LoVo (cell line): ENCODE measurements around the gene MKKS.
"Not testable (repeated sequence)": the region's sequence is repeated elsewhere in the genome, so short reads cannot be mapped to it uniquely, and the experiment has no call there.

Source experiments
- DNase-seq: peaks from one replicate; pipeline ENCODE4 v3.0.0-alpha.2; 2016; ENCODE audit warnings: low spot score

Gene MKKS

GRCh38 chr20:10448270-10449156, 14.5 kb upstream of the MKKS start:
- DNase-seq, result no peak

DNA sequence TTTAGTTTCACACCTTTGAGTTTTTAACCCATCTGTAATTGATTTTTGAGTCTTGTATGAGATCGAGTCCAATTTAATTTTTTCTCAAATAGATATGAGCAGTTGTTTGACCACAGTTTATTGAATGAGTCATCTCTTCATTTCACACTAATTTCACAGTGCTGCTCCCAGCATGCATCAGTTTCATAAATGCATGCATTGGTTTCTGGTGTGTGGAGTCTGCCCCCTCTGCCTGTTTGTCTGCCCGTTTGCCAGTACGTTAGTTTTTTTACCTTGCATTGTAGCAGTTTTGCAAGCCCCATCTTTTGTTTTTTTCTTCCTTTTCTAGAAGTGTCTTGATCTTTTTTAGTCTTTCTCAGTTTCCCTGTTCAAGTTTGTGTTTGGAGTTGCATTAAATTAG, 13.0 kb upstream of the MKKS start:
- peak; percentile 74 for DNase-seq

DNA sequence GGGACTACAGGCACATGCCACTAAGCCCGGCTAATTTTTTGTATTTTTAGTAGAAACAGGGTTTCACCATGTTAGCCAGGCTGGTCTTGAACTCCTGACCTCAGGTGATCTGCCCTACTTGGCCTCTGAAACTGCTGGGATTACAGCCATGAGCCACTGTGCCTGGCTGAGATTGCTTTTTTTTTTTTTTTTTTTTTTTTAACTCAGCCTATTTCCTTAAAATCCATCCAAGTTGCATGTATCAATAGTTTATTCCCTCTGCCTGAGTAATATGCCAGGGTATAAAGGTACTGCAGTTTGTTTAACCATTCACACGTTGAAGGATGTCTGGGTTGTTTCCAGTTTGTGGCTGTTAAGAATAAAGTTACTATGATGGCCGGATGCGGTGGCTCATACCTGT, 11.7 kb upstream of the MKKS start:
- no peak for DNase-seq

DNA sequence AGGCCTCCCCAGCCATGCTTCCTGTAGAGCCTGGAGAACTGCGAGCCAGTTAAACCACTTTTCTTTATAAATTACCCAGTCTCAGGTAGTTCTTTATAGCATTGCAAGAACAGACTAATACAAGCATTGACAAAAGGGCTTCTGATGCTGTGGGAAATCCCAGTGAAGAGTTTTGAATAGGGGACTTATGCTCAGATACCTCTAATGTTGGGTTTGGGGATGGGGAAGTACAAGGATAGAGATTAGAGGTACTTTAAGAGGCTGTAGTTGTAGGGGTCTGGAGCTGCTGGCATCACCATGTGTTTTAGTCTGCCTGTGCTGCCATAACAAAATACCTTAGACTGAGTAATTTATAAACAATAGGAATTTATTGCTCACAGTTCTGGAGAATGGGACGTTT, 9.9 kb upstream of the MKKS start:
- DNase-seq, result no peak

- no peak for DNase-seq
Observed at GRCh38 chr20:10438217-10438616, 4.2 kb upstream of the MKKS start.

DNA sequence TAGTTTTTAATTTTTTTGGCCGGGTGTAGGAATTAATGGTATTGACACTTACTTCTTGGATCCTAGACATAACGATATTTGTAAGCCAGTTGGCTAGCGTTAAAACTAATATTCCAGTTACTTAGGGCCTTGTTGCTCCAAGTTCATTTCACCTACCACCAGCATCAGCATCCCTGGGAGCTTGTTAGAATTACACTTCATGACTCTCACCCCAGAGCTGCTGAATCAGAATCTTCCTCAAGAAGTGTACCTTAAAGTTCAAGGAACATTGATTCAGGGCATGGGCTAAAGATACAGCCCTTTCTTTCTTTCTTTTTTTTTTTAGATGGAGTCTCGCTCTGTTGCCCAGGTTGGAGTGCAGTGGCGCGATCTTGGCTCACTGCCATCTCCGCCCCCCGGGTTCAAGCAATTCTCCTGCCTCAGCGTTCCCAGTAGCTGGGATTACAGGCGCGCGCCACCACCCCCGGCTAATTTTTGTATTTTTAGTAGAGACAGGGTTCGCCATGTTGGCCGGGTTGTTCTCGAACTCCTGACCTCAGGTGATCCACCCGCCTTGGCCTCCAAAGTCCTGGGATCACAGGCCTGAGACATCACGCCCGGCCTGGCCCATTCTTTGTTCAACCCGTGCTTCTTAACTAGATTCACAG, 2.2 kb upstream of the MKKS start:
- DNase-seq, result no peak

DNA sequence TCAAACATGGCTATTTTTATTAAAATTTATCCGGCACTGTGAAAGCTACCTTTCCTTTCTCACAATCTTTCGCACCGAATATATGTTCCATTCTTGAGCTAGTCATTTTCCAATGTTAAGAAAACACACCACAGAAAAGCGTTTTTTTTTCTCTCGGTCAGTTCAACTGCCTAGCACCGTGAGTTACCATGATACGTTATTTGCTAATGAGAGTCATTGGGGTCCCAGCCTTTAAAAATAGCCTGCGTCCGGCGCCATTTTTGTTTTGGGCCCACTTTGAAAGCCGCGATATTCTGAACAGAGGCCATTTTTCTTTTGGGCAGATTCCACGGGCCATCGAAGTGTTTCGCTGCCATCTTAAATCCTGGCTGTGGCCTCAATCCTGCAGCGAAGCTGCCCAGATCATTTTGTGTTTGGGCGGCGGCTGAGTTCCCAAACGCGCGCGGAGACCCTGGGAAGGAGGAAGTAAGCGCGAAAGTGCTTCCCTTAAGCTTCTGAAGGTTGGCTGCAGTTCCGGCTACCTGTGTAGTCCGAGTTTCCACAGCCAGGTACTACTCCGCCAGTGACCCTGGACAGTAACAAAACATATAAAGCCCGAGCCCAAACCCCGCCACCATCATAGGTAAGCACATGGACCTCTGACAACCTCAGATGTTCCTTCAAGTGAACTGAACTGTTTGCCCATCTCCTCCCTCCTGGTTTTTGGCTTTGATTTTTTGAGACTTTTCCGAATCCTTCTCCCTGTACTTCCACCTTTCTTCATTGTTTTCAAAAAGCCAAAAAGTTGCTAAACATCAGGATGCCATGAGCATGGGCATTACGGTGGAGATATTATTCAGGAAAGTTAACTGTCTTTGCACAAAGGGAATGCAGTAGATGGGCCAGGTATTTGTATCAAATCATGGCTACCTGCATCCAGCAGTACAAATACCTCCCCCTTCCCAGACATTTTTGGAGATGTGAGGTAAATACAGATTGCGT, 1.1 kb upstream of the MKKS start, which contains the start of gene SLX4IP:
TSS of gene SLX4IP (plus strand) at position 474 of the 981 bp plus-strand sequence. CDS start 22,900 bp downstream, outside the sequence.
- DNase-seq, result peak; percentile 96

DNA sequence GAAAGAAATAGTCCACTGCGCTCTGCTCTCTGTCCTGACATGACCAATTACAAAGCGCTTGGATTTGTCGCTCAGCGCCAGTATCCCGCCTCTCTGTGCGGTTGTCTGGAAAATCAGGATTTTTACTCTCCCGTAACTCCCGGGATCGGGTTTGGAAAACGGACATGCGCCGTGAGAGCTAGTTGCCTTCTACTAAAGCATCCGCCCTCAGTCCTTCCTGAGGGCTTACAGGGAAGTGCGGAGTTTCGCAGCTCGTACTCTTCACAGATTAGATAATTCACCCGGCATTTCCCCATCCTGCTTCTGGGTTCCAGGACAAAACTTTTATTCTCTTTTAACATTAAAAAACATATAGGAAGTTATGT, 427 bp upstream of the MKKS start:
- DNase-seq, result peak; percentile 97

DNA sequence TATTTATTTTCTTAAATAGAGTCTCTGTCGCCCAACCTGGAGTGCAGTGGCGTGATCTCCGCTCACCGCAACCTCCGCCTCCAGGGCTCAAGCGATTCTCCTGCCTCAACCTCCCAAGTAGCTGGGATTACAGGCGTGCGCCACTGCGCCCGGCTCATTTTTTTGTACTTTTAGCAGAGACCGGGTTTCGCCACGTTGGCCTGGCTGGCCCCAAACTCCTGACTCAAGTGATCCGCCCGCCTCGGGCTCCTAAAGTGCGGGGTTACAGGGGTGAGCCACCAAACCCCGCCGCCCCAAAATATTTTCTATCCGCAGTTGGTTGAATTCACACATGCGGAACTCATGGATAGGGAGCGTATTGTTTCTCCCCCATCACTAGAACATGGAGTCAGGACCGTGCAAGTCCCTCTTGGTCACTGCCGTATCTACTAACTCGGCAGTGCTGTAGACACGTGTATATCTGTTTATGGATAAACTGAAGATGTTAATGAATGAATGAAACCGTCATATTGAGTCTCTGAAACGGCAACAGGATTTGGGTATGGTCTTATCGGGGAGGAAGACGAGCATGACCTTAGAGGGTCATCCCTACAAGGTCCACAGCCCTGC, 904 bp downstream of the MKKS start:
- no peak for DNase-seq

GRCh38 chr20:10432079-10432478, 1.9 kb downstream of the MKKS start:
- no peak for DNase-seq

- no peak for DNase-seq
Observed at GRCh38 chr20:10430704-10431103, 3.3 kb downstream of the MKKS start.

- no peak for DNase-seq
Observed at GRCh38 chr20:10430000-10430466, 4.0 kb downstream of the MKKS start.

- DNase-seq, result no peak
Observed at GRCh38 chr20:10429443-10429981, 4.5 kb downstream of the MKKS start.

GRCh38 chr20:10428008-10428407, 6.0 kb downstream of the MKKS start:
- no peak for DNase-seq

- peak; percentile 31 for DNase-seq
Observed at GRCh38 chr20:10427060-10427692, 6.8 kb downstream of the MKKS start.

- no peak for DNase-seq
Observed at GRCh38 chr20:10423735-10424134, 10.3 kb downstream of the MKKS start.

DNA sequence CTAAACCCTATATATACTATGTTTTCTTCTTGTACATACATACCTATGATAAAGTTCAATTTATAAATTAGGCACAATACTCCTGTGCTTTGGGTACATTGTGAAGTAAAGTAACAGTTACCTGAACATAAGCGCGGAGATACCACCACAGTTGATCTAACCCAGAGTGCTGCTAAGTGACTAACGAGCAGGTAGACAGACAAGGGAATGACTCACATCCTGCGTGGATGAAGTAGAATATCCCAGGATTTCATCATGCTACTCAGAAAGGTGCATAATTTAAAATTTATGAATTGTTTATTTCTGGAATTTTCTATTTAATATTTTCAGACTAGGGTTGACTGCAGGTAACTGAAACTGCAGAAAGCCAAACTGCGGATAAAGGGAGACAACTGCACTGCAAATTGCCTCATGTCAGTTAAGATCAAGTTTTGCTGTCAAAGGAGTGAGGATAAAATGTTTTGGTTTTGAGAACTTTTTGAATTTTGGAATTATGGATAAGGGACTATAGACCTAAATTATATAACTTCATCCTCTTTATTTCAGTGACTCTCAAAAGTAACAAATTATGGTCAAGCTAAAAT, 14.4 kb downstream of the MKKS start:
- peak; percentile 58 for DNase-seq

- DNase-seq, result not testable (repeated sequence)
Observed at GRCh38 chr20:10417218-10417617, 16.8 kb downstream of the MKKS start.

DNA sequence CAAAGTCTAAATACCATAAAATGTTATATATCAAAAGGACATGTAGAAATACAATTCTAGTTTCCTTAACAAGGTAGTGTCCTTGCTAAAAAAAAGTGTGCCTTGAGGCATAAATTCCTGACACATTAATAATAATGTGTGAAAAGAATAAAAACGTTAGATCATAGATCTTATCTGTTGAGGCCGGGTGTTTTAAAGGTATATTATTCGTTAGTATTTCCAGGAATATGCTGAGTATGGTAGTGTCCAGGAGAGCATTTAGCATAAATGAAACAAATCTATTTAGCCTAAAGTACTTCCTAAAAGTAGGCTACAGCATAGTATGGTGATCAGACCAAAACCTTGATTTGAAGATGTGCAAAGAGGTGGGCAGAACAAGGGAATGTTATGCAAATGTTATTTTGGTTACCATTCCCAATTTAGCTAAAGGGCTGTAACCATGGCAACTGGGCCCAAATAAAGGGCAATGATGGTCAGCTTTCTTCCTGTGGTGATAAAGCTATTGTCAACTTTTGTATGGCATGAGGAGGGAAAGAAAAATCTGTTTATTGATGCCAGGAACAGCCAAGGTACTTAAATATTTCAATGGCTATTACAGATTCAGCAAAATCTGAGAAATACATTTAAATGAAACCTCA, 18.9 kb downstream of the MKKS start:
- peak; percentile 19 for DNase-seq
